HepG2 (cell line): ENCODE results near the gene VPREB3. TPM values are rescaled to one million over a fixed set of nuclear protein-coding genes. Genes with fewer than 3 reads are reported as not detected.

Experiments used
- AKAP8 ChIP-seq: sonication (generic); formaldehyde crosslinking; IDR thresholded peaks from 2 replicates; pipeline ENCODE4 v1.5.1; 2020; ENCODE audit warnings: mild to moderate bottlenecking, missing genetic modification reagents
- CCAR2 ChIP-seq: fragments of 200-400 bp; formaldehyde crosslinking; optimal IDR thresholded peaks from 2 replicates; pipeline ENCODE3; 2018; ENCODE audit warnings: low read depth, mild to moderate bottlenecking, low read length, moderate library complexity
- CCDC6 ChIP-seq: sonication (generic); formaldehyde crosslinking; IDR thresholded peaks from 2 replicates; pipeline ENCODE4 v1.8.1; 2022; ENCODE audit warnings: mild to moderate bottlenecking, missing genetic modification reagents, moderate library complexity
- ETV6 ChIP-seq: sonication (generic); formaldehyde crosslinking; conservative IDR thresholded peaks from 2 replicates; pipeline ENCODE4 v1.4.0; 2020; ENCODE audit warnings: missing genetic modification reagents
- GABPB1 ChIP-seq: IDR thresholded peaks from 2 replicates; pipeline ENCODE4 v1.6.1; 2016; ENCODE audit warnings: mild to moderate bottlenecking, missing genetic modification reagents, moderate library complexity, missing compliant biosample characterization
- HNF4G ChIP-seq, 2 experiments: sonication (generic) in 1 of 2; formaldehyde crosslinking in 1 of 2; IDR thresholded peaks; 2 replicates each; pipeline versions ENCODE4 v1.4.0 to v1.6.1; 2011 to 2020; ENCODE audit warnings: borderline replicate concordance in 2 of 2, low read depth in 2 of 2, mild to moderate bottlenecking in 2 of 2, low read length in 1 of 2, missing genetic modification reagents in 1 of 2, moderate library complexity in 1 of 2
- HNRNPL ChIP-seq: fragments of 200-400 bp; formaldehyde crosslinking; IDR thresholded peaks from 2 replicates; pipeline ENCODE4 v1.6.1; 2017; ENCODE audit warnings: mild to moderate bottlenecking, low read depth, low read length
- KDM5B ChIP-seq: sonication (generic); formaldehyde crosslinking; IDR thresholded peaks from 2 replicates; pipeline ENCODE4 v1.4.0; 2020; ENCODE audit warnings: missing genetic modification reagents, mild to moderate bottlenecking, borderline replicate concordance
- MAZ ChIP-seq, 2 experiments: sonication (generic) in 1 of 2; formaldehyde crosslinking in 1 of 2; IDR thresholded peaks; 2 replicates each; pipeline versions ENCODE4 v1.5.0 to v1.6.1; 2012 to 2020; ENCODE audit warnings: low read depth in 2 of 2, mild to moderate bottlenecking in 2 of 2, borderline replicate concordance in 1 of 2, improper control_type of control experiment in 1 of 2, low read length in 1 of 2, missing genetic modification reagents in 1 of 2, moderate library complexity in 1 of 2
- MIXL1 ChIP-seq: IDR thresholded peaks from 2 replicates; pipeline ENCODE4 v1.6.1; 2016
- PHF21A ChIP-seq: sonication (generic); formaldehyde crosslinking; IDR thresholded peaks from 2 replicates; pipeline ENCODE4 v1.5.0; 2020; ENCODE audit warnings: mild to moderate bottlenecking, missing genetic modification reagents
- PRPF4 ChIP-seq: fragments of 200-400 bp; formaldehyde crosslinking; IDR thresholded peaks from 2 replicates; pipeline ENCODE4 v1.6.1; 2016; ENCODE audit warnings: low read length, low read depth; ENCODE audit not compliant: poor library complexity, severe bottlenecking
- REPIN1 ChIP-seq: sonication (generic); formaldehyde crosslinking; IDR thresholded peaks from 2 replicates; pipeline ENCODE4 v1.8.0; 2022; ENCODE audit warnings: missing genetic modification reagents, low read depth, mild to moderate bottlenecking, borderline replicate concordance
- SKI ChIP-seq: fragments of 450-650 bp; IDR thresholded peaks from one replicate; pipeline ENCODE4 v1.6.1; 2018; ENCODE audit warnings: mild to moderate bottlenecking; ENCODE audit not compliant: partially characterized antibody
- TEAD3 ChIP-seq: optimal IDR thresholded peaks from 2 replicates; pipeline ENCODE3; 2016; ENCODE audit warnings: borderline replicate concordance
- WIZ ChIP-seq: sonication (generic); formaldehyde crosslinking; IDR thresholded peaks from 2 replicates; pipeline ENCODE4 v1.5.1; 2020; ENCODE audit warnings: mild to moderate bottlenecking, missing genetic modification reagents
- ZMYM4 ChIP-seq: sonication (generic); formaldehyde crosslinking; IDR thresholded peaks from 2 replicates; pipeline ENCODE4 v1.8.1; 2023; ENCODE audit warnings: mild to moderate bottlenecking, missing genetic modification reagents
- ZNF160 ChIP-seq: sonication (generic); formaldehyde crosslinking; IDR thresholded peaks from 2 replicates; pipeline ENCODE4 v1.8.0; 2022; ENCODE audit warnings: mild to moderate bottlenecking, inconsistent platforms, missing genetic modification reagents
- ZNF329 ChIP-seq: sonication (generic); formaldehyde crosslinking; IDR thresholded peaks from 2 replicates; pipeline ENCODE4 v1.9.0; 2021; ENCODE audit warnings: low read depth, mild to moderate bottlenecking, missing genetic modification reagents
- ZNF709 ChIP-seq: sonication (generic); formaldehyde crosslinking; IDR thresholded peaks from 2 replicates; pipeline ENCODE4 v1.5.0; 2020; ENCODE audit warnings: mild to moderate bottlenecking, missing genetic modification reagents
- ZNF766 ChIP-seq: sonication (generic); formaldehyde crosslinking; IDR thresholded peaks from 2 replicates; pipeline ENCODE4 v1.5.0; 2020; ENCODE audit warnings: missing genetic modification reagents, borderline replicate concordance
- ZNF891 ChIP-seq: sonication (generic); formaldehyde crosslinking; IDR thresholded peaks from 2 replicates; pipeline ENCODE4 v1.5.0; 2020; ENCODE audit warnings: mild to moderate bottlenecking, missing genetic modification reagents
- polyA plus RNA-seq, 8 experiments: library from polyadenylated mRNA; depleted of rRNA in 3 of 8; stranded (reverse) in 7 of 8; unstranded in 1 of 8; fragments of >200 nt; fragmentation: Illumina TruSeq in 4 of 8; extraction: Trizol in 4 of 8; gene quantifications; 2 replicates each; pipeline versions ENCODE4 v1.2.1 to v1.2.3, GENCODE V29; 2011 to 2016; ENCODE audit warnings: low read depth in 4 of 8, missing spikeins in 1 of 8, mixed read lengths in 1 of 8; ENCODE audit not compliant: insufficient read depth in 1 of 8
- total RNA-seq, 5 experiments: library from RNA; depleted of rRNA; stranded (reverse); fragments of >200 nt; fragmentation: Illumina TruSeq; extraction: Trizol; gene quantifications; 2 replicates each; pipeline ENCODE4 v1.2.3, GENCODE V29; 2016; ENCODE audit warnings: low read depth in 1 of 5
- TF ChIP-seq, protein P1 (sequence below): sonication (generic); formaldehyde crosslinking; IDR thresholded peaks from 2 replicates; pipeline ENCODE4 v1.4.0; 2020; ENCODE audit warnings: mild to moderate bottlenecking, missing genetic modification reagents
- TF ChIP-seq, protein P2 (sequence below): IDR thresholded peaks from 2 replicates; pipeline ENCODE4 v1.6.1; 2016; ENCODE audit warnings: mild to moderate bottlenecking
- TF ChIP-seq, protein P3 (sequence below): IDR thresholded peaks from 2 replicates; pipeline ENCODE4 v1.6.1; 2016; ENCODE audit warnings: missing genetic modification reagents, missing compliant biosample characterization
- TF ChIP-seq, protein P4 (sequence below): sonication (generic); formaldehyde crosslinking; IDR thresholded peaks from 2 replicates; pipeline ENCODE4 v1.5.1; 2020; ENCODE audit warnings: missing genetic modification reagents, mild to moderate bottlenecking, borderline replicate concordance

Gene VPREB3
- total and polyA plus RNA-seq, 2 of the 13 experiments (the other 11 are each of a cell fraction or from before 2014, with no cell fraction given), result 0.22 TPM; not detected in 1

DNA sequence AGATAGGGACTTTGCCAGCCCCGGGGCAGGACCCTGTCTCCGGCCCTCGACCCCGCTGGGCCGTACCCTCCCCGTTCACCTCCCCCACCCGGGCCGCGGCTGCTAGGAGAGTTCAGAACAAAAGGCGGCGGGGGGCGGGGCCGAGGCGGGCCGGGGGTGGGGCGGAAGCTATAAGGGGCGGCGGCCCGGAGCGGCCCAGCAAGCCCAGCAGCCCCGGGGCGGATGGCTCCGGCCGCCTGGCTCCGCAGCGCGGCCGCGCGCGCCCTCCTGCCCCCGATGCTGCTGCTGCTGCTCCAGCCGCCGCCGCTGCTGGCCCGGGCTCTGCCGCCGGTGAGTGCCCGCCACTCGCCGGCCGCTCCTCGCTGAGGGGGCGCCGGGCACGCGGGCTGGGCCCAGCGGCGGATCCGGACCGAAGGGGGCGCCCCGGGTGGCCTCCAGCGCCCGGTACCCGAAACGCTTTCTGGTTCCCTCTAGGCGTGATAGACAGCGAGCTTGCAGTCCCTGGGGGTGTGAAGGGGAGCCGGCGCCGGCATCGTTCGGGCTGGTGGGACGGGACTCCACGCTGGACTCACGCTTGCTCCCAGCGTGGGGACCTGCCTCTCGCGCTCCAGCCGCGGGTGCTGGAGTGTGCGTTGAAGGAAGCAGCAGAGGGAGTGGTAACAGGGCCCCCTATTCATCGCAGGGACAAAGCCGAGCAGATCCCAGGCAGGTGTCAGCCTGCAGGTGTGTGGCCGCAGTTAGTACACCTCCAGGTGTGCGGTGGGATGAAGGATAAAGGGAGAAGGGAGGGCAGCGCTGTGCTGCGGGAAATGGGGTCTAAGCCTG lies 18.6 kb upstream of the VPREB3 start, which contains the start of gene MMP11 (continued):
- TF ChIP-seq HNF4G (IDR thresholded peaks at IDR 0.05; ENCODE audit: borderline replicate concordance, low read depth, low read length) (no peak), HNF4G (CRISPR knock-in tag; IDR thresholded peaks at IDR 0.05; ENCODE audit: borderline replicate concordance, low read depth) (no peak), ZNF709 (CRISPR knock-in tag) (no peak), ZNF766 (CRISPR knock-in tag) (0 out of 2 replicates have a peak, but pooled peaks have one; percentile 14), PRPF4 (no peak), MAZ (IDR thresholded peaks at IDR 0.05; ENCODE audit: borderline replicate concordance, low read depth, low read length) (no peak), MAZ (CRISPR knock-in tag; IDR thresholded peaks at IDR 0.05; ENCODE audit: low read depth) (peak; percentile 40; the same call in 1 of the 2 replicates), TEAD3 (CRISPR knock-in tag) (no peak), CCDC6 (peak; percentile 64; the same call in 1 of the 2 replicates), MIXL1 (no peak), ZNF891 (CRISPR knock-in tag) (0 out of 2 replicates have a peak, but pooled peaks have one; percentile 31), ETV6 (CRISPR knock-in tag) (no peak), PHF21A (no peak), KDM5B (CRISPR knock-in tag) (peak; percentile 48; the same call in 1 of the 2 replicates), ZMYM4 (CRISPR knock-in tag) (no peak), REPIN1 (no peak), WIZ (CRISPR knock-in tag) (0 out of 2 replicates have a peak, but pooled peaks have one; percentile 21), SKI (no peak), CCAR2 (no peak), GABPB1 (peak; percentile 39; the same call in 1 of the 2 replicates), HNRNPL (no peak), ZNF160 (peak; percentile 25; the same call in 1 of the 2 replicates), AKAP8 (CRISPR knock-in tag) (no peak), ZNF329 (CRISPR knock-in tag) (0 out of 2 replicates have a peak, but pooled peaks have one; percentile 24)
- TF ChIP-seq, protein P1, sequence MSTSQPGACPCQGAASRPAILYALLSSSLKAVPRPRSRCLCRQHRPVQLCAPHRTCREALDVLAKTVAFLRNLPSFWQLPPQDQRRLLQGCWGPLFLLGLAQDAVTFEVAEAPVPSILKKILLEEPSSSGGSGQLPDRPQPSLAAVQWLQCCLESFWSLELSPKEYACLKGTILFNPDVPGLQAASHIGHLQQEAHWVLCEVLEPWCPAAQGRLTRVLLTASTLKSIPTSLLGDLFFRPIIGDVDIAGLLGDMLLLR (CRISPR knock-in tag), result 0 out of 2 replicates have a peak, but pooled peaks have one; percentile 33
- TF ChIP-seq, protein P2, sequence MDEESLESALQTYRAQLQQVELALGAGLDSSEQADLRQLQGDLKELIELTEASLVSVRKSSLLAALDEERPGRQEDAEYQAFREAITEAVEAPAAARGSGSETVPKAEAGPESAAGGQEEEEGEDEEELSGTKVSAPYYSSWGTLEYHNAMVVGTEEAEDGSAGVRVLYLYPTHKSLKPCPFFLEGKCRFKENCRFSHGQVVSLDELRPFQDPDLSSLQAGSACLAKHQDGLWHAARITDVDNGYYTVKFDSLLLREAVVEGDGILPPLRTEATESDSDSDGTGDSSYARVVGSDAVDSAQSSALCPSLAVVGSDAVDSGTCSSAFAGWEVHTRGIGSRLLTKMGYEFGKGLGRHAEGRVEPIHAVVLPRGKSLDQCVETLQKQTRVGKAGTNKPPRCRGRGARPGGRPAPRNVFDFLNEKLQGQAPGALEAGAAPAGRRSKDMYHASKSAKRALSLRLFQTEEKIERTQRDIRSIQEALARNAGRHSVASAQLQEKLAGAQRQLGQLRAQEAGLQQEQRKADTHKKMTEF (CRISPR knock-in tag), result no peak
- TF ChIP-seq, protein P3, sequence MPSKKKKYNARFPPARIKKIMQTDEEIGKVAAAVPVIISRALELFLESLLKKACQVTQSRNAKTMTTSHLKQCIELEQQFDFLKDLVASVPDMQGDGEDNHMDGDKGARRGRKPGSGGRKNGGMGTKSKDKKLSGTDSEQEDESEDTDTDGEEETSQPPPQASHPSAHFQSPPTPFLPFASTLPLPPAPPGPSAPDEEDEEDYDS (CRISPR knock-in tag), result 0 out of 2 replicates have a peak, but pooled peaks have one; percentile 9
- TF ChIP-seq, protein P4, sequence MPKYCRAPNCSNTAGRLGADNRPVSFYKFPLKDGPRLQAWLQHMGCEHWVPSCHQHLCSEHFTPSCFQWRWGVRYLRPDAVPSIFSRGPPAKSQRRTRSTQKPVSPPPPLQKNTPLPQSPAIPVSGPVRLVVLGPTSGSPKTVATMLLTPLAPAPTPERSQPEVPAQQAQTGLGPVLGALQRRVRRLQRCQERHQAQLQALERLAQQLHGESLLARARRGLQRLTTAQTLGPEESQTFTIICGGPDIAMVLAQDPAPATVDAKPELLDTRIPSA, result no peak
